GM19438 (cell line): ENCODE results near the gene PFDN4.

Experiments
- ATAC-seq: cut with Tn5 transposase; IDR thresholded peaks from one replicate; pipeline ENCODE4 v1.9.1; 2021; ENCODE audit warnings: low read depth; ENCODE audit not compliant: unreplicated experiment

PFDN4 gene

GRCh38 chr20:54172856-54173652, 34.8 kb upstream of the PFDN4 start:
- ATAC-seq: no peak

DNA sequence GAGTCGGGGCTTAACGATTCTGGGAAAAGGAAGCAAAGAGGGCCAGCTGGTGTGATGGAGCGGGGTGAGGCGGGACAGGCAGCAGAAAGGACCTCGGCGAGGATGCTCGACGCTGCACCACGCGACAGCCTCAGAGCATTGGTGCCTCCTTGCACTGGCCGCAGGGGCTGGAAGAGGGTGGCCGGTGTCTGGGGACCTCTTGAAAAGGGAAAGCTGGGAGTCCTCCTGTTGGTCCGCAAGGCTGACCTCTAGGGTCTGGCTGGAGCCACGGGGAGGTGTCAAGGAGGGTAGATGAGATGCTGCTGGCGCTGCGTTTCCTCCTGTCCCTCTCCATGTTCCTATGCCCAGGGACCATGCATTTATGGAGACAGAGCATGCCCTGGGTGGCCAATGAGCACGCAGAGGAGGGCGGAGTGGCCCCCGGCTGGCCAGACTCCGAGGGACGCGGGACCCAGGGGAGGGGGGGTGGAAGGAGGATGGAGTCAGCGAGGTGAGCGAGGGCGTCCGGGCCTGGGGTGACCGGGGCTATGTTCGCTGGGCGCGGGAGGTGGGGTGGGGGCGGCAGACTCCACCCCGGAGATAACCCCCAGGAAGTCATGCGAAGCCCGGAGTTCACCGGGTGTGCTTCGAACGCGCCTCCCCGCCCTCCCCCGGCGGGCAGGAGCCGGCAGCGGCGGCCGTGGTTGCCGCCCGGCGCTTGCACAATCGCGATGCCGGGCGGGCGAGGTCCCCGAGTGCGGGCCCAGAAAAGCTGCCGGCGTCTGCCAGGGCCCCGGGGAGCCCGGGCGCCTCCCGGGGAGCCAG, 34.0 kb upstream of the PFDN4 start, which contains the start of gene CYP24A1:
Gene CYP24A1, minus strand, starts transcription at position 334 of the 804 bp plus-strand sequence. CDS start 407 bp downstream, outside the sequence.
- ATAC-seq: no peak

- ATAC-seq: no peak
These were observed 33.3 kb upstream of the PFDN4 start for GRCh38 chr20:54174457-54175175.

- no peak for ATAC-seq
These were observed 31.3 kb upstream of the PFDN4 start for GRCh38 chr20:54176610-54177009.

DNA sequence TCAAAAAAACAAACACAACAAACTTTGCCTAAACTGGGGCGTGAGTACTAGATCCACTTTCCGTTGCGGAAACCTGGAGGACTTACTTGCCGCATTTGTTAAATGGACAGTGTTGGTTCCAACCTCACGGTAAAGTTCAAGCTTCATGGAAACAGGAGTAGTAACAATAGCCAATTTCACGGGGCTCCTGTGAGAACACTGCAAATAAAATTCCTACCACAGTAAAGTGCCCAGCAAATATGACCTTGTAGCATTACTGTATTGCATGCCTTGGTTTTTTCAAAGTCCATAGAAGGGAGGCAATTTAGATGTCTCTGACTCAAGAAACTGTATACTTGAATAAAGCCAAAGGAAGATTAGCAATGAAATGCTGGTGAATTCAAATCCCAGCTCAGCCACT, 30.5 kb upstream of the PFDN4 start:
- ATAC-seq: no peak

DNA sequence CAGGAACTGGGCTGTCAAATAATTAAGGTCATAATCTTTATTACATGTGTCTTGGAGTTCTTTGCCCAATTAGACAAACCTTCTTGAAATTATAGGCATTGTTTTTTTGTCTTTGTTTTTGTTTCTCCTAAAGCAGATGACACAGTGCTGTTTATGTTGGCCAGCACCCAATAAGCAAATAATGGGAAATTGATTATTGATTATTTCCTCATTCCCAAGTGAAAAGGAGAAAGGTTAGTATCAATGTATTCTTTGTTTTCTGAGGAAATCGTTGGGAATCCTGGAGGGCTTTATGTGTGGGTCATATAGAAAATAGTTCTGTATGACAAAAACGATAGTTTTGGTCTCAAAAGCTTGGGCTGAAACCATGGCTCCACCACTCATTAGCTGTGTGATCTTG, 29.6 kb upstream of the PFDN4 start:
- no peak for ATAC-seq

DNA sequence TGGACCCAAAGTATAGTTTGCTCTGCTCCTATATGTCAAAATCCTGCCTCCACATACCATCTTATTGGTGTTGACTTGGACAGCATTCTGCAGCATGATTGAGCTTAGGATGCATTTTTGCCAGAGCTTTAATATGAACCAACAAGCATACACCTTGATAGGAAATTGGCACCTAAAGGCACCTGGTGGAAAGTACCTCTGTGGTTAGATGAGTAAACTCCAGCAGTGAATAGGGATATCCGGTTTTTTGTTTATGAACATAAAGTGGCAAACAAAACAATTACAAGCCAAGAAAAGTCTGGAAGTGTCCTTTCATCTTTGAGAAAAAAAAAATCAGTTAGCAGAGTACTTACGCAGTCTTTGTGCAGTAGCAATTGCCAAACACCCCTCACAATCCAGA, 27.9 kb upstream of the PFDN4 start:
- no peak for ATAC-seq

- ATAC-seq: no peak
These were observed 27.0 kb upstream of the PFDN4 start for GRCh38 chr20:54180931-54181330.

- no peak for ATAC-seq
These were observed 23.8 kb upstream of the PFDN4 start for GRCh38 chr20:54184071-54184470.

DNA sequence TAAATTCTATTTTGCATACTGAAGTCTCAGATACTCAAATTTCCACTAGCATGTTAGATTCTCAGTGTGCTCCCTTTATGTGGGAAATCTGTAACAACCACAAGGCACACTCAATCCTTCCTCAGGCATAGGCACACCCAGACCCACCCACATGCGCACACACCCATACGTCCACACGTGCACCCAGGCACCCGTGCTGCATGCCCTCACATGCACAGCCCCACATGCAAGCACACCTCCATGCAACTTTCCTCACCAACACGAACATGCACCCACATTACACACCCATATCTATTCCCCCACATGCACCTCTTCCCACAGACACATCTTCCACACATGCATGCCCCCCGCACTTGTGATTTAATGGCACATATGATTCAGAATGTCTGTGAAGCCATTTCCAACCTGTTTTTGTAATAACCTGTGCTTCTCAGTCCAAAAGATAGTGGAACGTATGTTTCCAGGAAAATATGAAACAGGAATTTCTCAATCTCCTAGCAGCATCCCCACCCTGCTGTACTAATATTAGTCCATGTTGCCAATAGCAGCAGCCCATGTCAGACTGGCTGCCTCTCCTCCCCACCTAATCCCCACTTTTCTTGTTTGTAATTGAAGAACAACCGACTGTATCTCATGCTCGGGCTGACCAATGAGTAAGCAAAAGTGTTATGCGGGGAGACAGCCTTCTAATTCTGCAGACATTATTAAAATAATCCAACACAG, 22.8 kb upstream of the PFDN4 start:
- ATAC-seq: no peak

GRCh38 chr20:54188132-54188849, 19.6 kb upstream of the PFDN4 start:
- ATAC-seq: no peak

GRCh38 chr20:54189630-54190029, 18.3 kb upstream of the PFDN4 start:
- ATAC-seq: no peak

GRCh38 chr20:54190217-54190616, 17.7 kb upstream of the PFDN4 start:
- ATAC-seq: no peak

GRCh38 chr20:54193817-54194216, 14.1 kb upstream of the PFDN4 start:
- ATAC-seq: no peak

DNA sequence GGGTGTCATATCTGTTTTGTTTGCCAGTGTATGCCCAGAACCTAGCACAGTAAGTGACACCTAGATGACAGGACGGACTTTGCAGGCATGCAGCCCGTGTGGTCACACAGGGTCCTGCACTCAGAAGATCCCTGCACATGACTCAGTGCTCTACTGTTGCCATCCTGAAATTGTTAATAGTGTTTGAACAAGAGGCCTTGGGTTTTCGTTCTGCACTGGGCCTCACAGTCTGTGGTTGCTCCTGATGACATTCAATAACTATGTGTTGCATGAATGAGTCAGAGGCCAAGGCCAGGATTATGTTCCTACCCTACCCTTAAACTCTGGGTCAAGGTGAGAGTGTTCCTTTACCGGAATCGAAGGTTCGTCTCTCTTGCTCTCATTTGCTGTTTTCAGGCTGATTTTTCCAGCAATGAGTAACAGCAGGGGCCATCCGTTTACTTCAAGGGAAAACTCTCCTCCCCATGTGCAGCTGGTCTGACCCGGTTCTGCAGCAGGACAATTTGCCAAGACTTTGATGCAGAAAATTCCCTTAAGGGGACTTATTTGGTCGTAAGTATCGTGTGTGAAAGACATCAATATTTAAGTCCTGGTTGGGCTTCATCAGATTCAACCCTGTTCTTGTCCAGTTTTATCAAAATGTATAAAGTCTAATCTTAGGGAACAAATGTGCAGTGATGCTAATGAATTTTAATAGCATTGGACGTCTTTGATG, 13.0 kb upstream of the PFDN4 start:
- ATAC-seq: no peak

- no peak for ATAC-seq
These were observed 12.1 kb upstream of the PFDN4 start for GRCh38 chr20:54195483-54196472.

GRCh38 chr20:54197621-54198604, 10.0 kb upstream of the PFDN4 start:
- ATAC-seq: no peak
